Erythroblast (primary cell): ENCODE measurements around the gene KRTAP6-2.

Experiments
- GATA1 ChIP-seq: IDR thresholded peaks from 2 replicates; pipeline ENCODE4 v1.6.1; 2011; ENCODE audit warnings: low read depth, mild to moderate bottlenecking, control low read depth, low read length, moderate library complexity
- POLR2A ChIP-seq: IDR thresholded peaks from 2 replicates; pipeline ENCODE4 v1.6.1; 2011; ENCODE audit warnings: mild to moderate bottlenecking, low read length

DNA sequence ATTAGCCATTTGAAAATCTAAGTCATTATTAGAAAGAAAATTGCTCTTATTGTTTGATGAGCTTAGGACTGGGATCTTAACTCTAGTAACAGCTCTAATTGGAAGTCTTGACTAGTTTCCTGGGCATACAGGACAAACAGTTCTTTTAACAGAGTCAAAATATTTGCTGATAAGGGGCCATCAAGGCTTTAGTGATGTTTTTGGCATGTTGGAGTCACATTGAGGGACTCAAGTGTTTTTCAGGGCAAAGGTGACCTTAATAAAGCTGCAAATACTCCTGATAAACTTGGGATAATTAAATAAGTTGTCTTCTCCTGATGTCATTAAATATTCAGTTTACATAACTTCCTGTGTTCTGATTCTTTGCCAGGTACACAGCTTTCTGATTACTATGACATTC lies 31.1 kb downstream of the KRTAP6-2 start:
- TF ChIP-seq POLR2A: no peak
- no peak for TF ChIP-seq GATA1
